Breast epithelium (tissue), 3 donors: ENCODE data around the gene TNFRSF11A.

Source experiments
- POLR2AphosphoS5 ChIP-seq, 3 donors: sonication (generic); formaldehyde crosslinking; IDR thresholded peaks; one replicate each; pipeline ENCODE4 v1.6.1; 2017; ENCODE audit warnings: antibody characterized with exemption in 3 of 3
- TF ChIP-seq, protein P1 (sequence below), 3 donors: fragments of 450-650 bp; IDR thresholded peaks; one replicate each; pipeline ENCODE4 v1.5.1; 2016 to 2017; ENCODE audit warnings: antibody characterized with exemption in 3 of 3, mild to moderate bottlenecking in 3 of 3, moderate library complexity in 3 of 3

DNA sequence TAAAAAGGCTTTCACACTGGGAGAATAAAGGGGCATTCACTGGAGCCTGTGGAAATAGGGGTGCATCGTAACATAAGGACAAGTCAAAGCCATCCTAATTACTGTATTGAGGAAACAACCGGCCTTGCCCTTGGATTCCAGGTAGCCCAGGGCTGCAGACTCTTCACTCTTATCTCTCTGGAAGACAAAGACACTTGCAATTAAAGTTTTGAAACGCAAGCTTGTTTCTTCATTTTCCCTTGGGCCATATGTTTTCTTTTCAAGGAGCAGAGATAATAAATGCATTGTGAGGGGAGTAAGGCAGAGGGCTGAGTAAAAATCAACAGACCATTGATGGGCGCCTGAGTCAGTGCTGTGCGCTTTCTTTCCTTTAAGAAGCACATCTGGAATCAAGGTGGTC lies 11.5 kb downstream of the TNFRSF11A start:
- TF ChIP-seq POLR2AphosphoS5 (IDR thresholded peaks at IDR 0.05): no peak
- TF ChIP-seq, protein P1, sequence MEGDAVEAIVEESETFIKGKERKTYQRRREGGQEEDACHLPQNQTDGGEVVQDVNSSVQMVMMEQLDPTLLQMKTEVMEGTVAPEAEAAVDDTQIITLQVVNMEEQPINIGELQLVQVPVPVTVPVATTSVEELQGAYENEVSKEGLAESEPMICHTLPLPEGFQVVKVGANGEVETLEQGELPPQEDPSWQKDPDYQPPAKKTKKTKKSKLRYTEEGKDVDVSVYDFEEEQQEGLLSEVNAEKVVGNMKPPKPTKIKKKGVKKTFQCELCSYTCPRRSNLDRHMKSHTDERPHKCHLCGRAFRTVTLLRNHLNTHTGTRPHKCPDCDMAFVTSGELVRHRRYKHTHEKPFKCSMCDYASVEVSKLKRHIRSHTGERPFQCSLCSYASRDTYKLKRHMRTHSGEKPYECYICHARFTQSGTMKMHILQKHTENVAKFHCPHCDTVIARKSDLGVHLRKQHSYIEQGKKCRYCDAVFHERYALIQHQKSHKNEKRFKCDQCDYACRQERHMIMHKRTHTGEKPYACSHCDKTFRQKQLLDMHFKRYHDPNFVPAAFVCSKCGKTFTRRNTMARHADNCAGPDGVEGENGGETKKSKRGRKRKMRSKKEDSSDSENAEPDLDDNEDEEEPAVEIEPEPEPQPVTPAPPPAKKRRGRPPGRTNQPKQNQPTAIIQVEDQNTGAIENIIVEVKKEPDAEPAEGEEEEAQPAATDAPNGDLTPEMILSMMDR (IDR thresholded peaks at IDR 0.05): no peak
